PC-3 (cell line): ENCODE data around the gene FOXQ1.

ENCODE experiments used
- CTCF ChIP-seq: fragments of 300-600 bp; sonication (generic); conservative IDR thresholded peaks from 2 replicates; pipeline ENCODE4 v1.5.1; 2017; ENCODE audit warnings: antibody characterized with exemption, low read depth, mild to moderate bottlenecking, low read length
- EZH2 ChIP-seq: fragments of 300-600 bp; sonication (generic); IDR thresholded peaks from one replicate; pipeline ENCODE4 v1.6.1; 2017; ENCODE audit warnings: antibody characterized with exemption, mild to moderate bottlenecking, low read length; ENCODE audit not compliant: unreplicated experiment
- EZH2phosphoT487 ChIP-seq: fragments of 300-600 bp; sonication (generic); IDR thresholded peaks from 2 replicates; pipeline ENCODE4 v1.6.1; 2018; ENCODE audit warnings: mild to moderate bottlenecking, antibody characterized with exemption, low read length, borderline replicate concordance

- no peak for TF ChIP-seq CTCF
- no peak for TF ChIP-seq EZH2
- no peak for TF ChIP-seq EZH2phosphoT487
Observed at GRCh38 chr6:1266686-1267056, 45.2 kb upstream of the FOXQ1 start.
